Lower lobe of right lung (tissue), 2 donors: ENCODE measurements around the gene CARS2. TPM values are rescaled to one million over a fixed set of nuclear protein-coding genes. Genes with fewer than 3 reads are reported as not detected.

Source experiments
- ATAC-seq, 2 donors: fragments of 200-7000 bp; cut with Tn5 transposase; one replicate each; pipeline ENCODE4 v1.9.1; 2020 to 2022; ENCODE audit warnings: mild to moderate bottlenecking in 2 of 2, moderate library complexity in 2 of 2
- DNase-seq: peaks from one replicate; pipeline ENCODE4 v3.0.0-alpha.2; 2020
- H3K27ac ChIP-seq: fragments of 200-600 bp; one replicate; pipeline ENCODE4 v1.8.0; 2022
- H3K27me3 ChIP-seq: fragments of 200-600 bp; one replicate; pipeline ENCODE4 v1.8.0; 2022; ENCODE audit warnings: low read depth
- H3K36me3 ChIP-seq: fragments of 200-600 bp; one replicate; pipeline ENCODE4 v1.8.0; 2022; ENCODE audit warnings: mild to moderate bottlenecking
- H3K4me1 ChIP-seq: fragments of 200-600 bp; one replicate; pipeline ENCODE4 v1.8.0; 2022
- H3K4me3 ChIP-seq: fragments of 200-600 bp; one replicate; pipeline ENCODE4 v1.8.0; 2022; ENCODE audit warnings: mild to moderate bottlenecking
- H3K9me3 ChIP-seq: fragments of 200-600 bp; one replicate; pipeline ENCODE4 v1.8.0; 2022
- intact Hi-C: fragments of 100-400 bp; cut with DNase I; formaldehyde crosslinking; loops from one replicate; pipeline ENCODE4 v1.11.0; 2022
- total RNA-seq: library from RNA; stranded (reverse); fragmentation: NEBNext Ultra II Directional; extraction: Animal tissue kit (Norgen Biotek cat#: 25700); gene quantifications from one replicate; pipeline ENCODE4 v1.2.1, GENCODE V29; 2021
- TF ChIP-seq, protein P1 (sequence below): fragments of 200-600 bp; IDR thresholded peaks from one replicate; pipeline ENCODE4 v1.8.0; 2022; ENCODE audit warnings: antibody characterized with exemption, mild to moderate bottlenecking
- donor health status: DM: no; HTN: yes; CAD: no; lungs with severe emphysema.

CARS2 gene
- total RNA-seq, 1 donor from 2014 or later, result 70.3 TPM

DNA sequence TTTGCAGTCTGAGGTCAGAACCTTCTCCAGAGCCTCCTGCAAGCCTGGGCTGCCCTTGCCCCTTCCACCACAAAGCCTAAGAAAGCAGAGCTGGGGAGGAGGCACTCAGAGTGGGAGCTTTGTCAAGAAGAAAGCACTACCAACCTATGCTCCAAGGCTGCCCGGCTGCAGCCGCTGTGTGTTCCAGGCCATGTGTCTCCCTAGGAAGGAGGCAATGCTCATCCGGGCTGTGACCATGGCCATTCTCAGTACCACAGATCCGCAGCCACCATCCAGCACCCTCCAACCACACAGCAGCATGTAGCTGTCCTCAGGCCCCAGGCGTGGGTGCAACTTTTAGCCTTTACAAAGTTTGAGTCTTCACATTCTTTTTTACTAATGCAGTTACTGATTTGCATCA, 22.0 kb downstream of the CARS2 start:
- ATAC-seq (no peak), DNase-seq (no peak)
- Histone ChIP-seq H3K27me3 (no peaks in the 10 kb centered on the region), H3K9me3 (no peaks in the 10 kb centered on the region), H3K4me1 (no peaks in the 10 kb centered on the region), H3K27ac (no peak overlapping the region), H3K4me3 (no peak overlapping the region), H3K36me3 (peaks cover 88% of the 10 kb centered on the region)
- TF ChIP-seq, protein P1, sequence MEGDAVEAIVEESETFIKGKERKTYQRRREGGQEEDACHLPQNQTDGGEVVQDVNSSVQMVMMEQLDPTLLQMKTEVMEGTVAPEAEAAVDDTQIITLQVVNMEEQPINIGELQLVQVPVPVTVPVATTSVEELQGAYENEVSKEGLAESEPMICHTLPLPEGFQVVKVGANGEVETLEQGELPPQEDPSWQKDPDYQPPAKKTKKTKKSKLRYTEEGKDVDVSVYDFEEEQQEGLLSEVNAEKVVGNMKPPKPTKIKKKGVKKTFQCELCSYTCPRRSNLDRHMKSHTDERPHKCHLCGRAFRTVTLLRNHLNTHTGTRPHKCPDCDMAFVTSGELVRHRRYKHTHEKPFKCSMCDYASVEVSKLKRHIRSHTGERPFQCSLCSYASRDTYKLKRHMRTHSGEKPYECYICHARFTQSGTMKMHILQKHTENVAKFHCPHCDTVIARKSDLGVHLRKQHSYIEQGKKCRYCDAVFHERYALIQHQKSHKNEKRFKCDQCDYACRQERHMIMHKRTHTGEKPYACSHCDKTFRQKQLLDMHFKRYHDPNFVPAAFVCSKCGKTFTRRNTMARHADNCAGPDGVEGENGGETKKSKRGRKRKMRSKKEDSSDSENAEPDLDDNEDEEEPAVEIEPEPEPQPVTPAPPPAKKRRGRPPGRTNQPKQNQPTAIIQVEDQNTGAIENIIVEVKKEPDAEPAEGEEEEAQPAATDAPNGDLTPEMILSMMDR, result no peak
- intact Hi-C loops, result no loop called here

DNA sequence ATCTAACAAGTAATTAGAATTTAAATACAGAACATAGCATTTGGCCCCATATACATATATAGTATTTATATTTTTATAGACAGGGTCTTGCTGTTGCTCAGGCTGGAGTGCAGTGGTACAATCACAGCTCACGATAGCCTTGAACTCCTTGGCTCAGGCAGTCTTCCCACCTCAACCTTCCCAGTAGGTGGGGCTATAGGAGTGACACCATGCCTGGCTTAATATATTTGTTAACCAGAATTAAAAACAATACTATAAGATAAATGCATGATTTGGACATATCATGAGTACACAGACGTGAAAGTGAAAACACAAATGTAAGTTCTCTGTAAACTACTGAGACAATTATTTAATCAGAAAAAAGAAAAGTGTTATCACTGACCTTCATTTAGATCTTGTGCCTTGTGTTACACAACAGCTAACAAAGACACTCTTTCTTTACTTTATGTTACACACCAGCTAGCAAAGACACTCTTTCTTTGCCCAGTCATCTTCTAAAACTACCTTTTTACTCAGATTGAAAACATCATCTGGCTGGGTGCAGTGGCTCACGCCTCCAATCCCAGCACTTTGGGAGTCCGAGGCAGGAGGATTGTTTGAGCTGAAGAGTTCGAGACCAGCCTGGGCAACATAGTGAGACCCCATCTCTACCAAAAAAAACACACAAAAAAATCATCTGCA, 22.6 kb downstream of the CARS2 start:
- H3K27me3 ChIP-seq, result no peaks in the 10 kb centered on the region
- DNase-seq (no peak), ATAC-seq (no peak)
- TF ChIP-seq, protein P1, result peak; percentile 28
- no peak overlapping the region for H3K27ac ChIP-seq
- intact Hi-C loops, result no loop called here
- peaks cover 89% of the 10 kb centered on the region for H3K36me3 ChIP-seq
- H3K9me3 ChIP-seq, result no peaks in the 10 kb centered on the region
- no peaks in the 10 kb centered on the region for H3K4me1 ChIP-seq
- H3K4me3 ChIP-seq, result no peak overlapping the region

DNA sequence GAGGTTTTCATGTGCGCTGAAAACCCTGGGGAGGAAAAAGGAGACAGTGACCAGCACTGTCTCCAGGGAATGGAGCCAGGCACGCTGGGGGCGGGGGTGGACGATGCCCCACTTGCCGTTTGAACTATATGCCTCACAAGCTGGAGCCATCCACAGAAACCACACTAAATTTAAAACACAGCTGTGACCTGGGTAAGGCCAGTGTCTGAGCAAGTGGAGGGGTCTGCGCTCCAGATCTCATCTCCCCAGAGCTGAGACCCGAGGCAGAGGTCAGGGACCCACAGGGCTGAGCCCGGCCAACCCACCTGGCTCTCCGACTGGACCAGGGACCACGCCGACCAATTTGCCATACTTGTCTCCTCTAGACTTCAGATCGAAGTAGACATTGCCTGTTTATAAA, 23.2 kb downstream of the CARS2 start:
- no peak for DNase-seq
- Histone ChIP-seq H3K36me3 (peaks cover 89% of the 10 kb centered on the region), H3K27me3 (no peaks in the 10 kb centered on the region), H3K27ac (no peak overlapping the region), H3K4me1 (no peaks in the 10 kb centered on the region), H3K9me3 (no peaks in the 10 kb centered on the region), H3K4me3 (no peak overlapping the region)
- intact Hi-C loops, result no loop called here
- no peak for ATAC-seq
- TF ChIP-seq, protein P1, result no peak

DNA sequence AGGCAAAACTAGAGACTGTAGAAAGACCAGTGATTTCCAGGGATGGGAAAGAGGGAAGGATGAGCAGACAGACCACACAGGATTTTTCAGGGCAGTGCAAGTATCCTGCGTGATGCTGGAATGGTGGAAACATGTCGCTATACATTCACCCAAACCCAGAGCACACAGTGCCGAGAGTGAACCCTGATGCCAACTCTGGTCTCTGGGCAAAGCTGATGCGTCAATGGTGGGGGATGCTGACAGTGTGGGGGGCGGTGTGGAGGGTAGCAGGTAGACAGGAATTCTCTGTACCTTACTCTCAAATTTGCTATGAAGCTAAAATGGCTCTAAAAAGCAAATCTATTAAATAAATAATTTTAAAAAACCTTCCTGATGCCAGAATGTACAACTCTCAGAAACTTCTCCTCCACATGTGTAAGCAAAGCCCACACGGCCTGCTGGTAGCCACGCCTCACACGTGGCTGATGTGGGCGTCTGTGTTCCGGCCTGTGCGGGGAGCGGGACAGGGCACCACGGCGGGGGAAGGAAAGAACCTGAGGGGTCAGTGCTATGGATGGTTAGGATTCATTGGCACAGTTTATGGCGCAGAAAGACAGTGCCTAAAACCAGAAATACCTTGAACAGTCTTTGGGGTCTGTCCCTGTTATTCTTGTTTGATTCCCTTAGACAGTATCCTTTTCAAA, 23.9 kb downstream of the CARS2 start:
- ATAC-seq, result no peak
- Histone ChIP-seq H3K27me3 (no peaks in the 10 kb centered on the region), H3K36me3 (peaks cover 82% of the 10 kb centered on the region), H3K27ac (no peak overlapping the region), H3K9me3 (no peaks in the 10 kb centered on the region), H3K4me3 (no peak overlapping the region), H3K4me1 (no peaks in the 10 kb centered on the region)
- TF ChIP-seq, protein P1, result no peak
- DNase-seq, result no peak
- intact Hi-C loops, result no loop called here

DNA sequence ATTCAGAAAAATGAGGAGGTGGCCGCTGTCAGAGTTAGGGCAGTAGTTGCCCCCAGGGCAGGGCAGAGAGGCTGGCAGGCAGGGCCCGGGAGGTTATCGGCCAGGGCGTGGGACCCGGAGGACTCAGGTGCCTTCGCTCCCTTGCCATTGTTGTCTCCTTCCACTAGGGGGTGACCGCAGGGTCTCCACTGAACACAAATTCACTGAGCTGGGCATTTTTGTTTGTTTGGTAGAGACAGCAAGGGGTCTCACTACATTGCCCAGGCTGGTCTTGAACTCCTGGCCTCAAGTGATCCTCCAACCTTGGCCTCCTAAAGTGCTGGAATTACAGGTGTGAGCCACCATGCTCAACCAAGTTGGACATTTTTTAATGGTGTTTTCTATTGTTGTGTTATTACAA, 25.1 kb downstream of the CARS2 start:
- Histone ChIP-seq H3K27me3 (no peaks in the 10 kb centered on the region), H3K4me1 (no peaks in the 10 kb centered on the region), H3K4me3 (no peak overlapping the region), H3K9me3 (no peaks in the 10 kb centered on the region), H3K27ac (no peak overlapping the region), H3K36me3 (peaks cover 82% of the 10 kb centered on the region)
- ATAC-seq (no peak), DNase-seq (no peak)
- TF ChIP-seq, protein P1, result peak; percentile 18
- intact Hi-C loops, result no loop called here
